HG03457 (cell line): ENCODE data around the gene STK32B.

Experiments used
- ATAC-seq: cut with Tn5 transposase; IDR thresholded peaks from one replicate; pipeline ENCODE4 v1.9.1; 2021; ENCODE audit warnings: moderate number of reproducible peaks; ENCODE audit not compliant: unreplicated experiment

The STK32B gene

DNA sequence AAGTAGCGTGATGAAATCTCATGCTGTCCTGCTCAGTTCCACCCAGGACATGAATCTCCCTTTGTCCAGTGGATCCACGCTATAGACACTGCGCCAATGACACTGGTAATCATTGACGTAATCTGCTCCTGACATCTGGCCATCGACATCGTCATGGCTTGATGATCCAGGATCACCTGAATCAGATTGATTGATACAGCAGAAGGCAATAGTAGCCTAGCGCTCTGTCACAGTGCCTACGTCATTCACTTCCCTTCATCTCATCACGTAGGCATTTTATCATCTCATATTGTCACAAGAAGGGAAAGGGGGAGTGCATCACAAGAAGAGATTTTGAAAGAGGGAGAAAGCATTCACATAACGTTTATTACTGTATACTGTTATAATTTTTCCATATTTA, 68.8 kb downstream of the STK32B start:
- ATAC-seq: no peak

DNA sequence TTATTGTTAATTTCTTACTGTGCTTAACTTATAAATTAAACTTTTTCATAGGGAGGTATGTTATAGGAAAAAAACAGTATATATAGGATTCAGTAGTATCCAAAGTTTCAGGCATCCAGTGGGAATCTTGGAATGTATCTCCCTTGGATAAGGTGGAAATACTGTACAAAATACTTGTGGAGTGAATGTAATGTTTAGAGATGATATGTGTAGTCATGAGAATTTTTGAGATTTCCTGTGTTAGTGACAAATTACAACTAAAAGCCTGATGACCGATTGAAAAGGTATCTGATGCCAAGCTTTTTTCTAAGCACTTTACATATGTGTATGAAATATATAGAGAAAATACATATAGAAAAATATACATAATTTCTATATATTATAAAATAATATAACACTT, 69.2 kb downstream of the STK32B start:
- ATAC-seq: no peak

DNA sequence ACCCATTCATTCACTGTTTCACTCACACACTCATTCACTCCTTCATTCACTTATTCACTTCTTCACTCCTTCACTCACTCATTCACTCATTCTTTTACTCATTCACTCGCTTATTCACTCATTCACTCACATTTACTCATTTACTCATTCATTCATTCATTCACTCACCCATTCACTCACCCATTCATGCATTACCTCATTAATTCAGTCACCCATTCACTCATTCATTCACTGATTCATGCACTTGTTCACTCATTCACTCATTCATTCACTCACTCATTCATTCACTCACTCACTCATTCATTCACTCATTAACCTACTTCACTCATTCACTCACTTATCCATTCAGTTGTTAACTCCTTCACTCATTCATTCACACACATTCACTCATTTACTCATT, 70.8 kb downstream of the STK32B start:
- no peak for ATAC-seq

DNA sequence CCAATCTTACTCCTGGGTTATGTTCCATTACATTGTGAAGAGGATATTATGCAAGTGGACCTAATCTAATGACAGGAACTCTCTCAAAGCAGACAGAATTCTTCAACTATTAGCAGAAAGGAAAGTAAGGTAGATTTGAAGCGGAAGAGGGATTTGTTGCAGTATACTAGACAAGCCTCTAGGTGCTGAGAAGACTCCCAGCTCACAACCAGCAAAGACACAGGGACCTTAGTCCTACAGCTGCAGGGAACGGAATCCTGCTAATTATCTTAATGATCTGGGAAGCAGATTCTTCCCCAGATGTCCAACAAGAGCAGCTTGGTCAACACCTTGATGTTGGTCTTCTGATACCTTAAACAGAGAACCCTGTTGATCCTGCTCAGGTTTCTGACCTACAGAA, 73.6 kb downstream of the STK32B start:
- ATAC-seq: no peak

DNA sequence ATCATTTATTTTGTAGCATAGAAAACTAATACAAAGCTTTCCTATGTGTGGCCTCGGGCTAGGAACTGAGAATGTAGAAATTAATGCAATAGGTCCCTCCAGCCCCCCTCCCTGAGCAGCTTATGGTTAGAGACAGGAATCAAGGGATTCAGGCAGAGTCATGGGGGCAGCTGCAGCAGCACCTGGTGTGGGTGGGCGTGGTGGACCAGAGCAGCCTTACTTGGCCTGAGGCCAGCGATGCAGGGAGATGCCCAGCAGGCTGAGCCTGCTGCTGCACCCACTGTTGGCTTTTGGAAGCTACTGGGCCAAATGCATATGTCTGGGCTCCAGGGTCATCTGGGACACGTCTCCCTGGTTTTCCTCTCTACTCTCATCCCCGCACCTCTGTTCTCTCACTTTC, 74.0 kb downstream of the STK32B start:
- ATAC-seq: no peak

DNA sequence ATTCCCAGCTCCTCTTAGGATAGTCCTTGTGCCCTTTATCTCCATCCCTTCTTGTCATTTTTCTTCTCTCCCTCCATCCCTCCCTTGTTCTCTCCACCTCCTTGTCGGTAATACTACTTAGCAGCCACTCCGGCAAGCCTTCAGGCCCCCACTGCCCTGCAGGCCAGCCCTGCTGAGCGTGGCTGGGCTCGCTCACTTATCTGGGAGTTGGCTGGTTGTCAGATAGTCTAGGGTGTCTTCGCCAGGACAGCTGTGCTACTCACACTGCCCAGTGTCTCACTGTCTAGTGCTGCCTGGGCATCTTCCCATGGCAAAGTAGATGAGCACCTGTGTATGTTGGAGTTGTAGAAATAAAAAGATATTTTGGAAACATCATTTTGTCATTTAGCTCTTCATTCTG, 75.0 kb downstream of the STK32B start:
- no peak for ATAC-seq

DNA sequence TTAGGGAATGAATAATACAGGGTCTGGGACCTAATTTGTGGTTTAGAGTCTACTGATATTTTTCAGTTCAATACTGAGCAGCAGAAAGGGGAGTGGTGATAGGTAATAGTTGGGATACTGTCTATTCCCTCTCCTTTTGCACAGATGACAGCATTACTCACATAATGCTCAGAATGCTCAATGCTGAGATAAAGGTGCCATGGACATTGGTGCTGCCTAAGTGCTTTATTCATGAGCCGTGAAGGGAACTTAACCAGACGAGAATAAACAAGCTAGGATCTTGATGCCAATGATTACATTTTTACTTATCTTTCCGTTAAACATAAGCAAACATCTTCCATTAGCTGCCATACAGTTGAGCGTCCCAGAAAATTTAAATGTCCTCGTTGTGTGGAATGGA, 75.6 kb downstream of the STK32B start:
- no peak for ATAC-seq

DNA sequence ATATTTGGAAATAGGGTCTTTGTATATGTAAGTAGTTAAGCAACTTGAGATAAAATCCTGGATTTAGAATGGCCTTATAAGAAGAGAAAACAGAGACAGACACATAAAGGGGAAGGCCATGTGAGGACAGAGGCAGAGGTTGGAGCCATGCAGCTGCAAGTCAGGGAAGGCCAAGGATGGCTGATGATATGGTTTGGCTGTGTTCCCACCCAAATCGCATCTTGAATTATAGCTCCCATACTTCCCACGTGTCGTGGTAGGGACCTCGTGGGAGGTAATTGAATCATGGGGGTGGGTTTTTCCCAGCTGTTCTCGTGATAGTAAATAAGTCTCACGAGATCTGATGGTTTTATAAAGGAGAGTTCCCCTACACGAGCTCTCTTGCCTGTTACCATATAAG, 76.3 kb downstream of the STK32B start:
- no peak for ATAC-seq

DNA sequence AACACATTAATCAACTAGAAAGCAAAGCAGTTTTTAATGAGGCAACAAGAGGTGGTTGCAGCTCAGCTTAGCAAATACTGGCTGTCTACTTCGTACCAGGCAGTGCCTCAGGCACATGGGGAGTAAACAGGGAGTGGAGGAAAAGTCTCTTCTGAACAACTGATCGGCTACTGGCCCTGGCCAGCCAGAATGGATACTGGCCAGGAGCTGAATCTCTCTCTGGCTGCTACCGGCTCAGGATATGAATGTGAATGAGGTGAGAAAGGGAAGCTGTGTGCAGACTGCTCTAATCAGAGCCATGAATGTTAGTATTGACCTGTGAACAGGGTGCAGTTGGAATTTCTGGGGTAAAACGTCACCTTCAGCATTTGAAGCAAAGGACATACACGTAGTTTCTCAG, 77.3 kb downstream of the STK32B start:
- ATAC-seq: no peak

DNA sequence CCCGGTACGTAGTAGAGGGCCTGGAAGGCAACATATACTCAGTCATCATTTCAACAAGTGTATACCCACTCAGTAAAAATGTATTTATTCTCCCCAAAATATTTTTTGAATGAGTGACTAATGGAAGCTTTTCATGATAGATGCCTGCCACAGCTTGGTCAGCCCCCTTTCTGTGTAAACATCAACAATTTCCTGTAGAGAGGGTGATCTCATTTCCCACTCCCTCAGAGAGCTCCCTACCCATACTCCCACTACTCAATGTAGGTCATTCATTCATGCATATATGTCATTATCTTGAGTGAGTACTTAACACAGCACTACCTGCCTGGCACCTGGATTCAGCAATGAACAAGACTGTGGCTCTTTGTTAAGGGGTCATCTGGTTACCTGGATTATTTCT, 81.9 kb downstream of the STK32B start:
- ATAC-seq: no peak

DNA sequence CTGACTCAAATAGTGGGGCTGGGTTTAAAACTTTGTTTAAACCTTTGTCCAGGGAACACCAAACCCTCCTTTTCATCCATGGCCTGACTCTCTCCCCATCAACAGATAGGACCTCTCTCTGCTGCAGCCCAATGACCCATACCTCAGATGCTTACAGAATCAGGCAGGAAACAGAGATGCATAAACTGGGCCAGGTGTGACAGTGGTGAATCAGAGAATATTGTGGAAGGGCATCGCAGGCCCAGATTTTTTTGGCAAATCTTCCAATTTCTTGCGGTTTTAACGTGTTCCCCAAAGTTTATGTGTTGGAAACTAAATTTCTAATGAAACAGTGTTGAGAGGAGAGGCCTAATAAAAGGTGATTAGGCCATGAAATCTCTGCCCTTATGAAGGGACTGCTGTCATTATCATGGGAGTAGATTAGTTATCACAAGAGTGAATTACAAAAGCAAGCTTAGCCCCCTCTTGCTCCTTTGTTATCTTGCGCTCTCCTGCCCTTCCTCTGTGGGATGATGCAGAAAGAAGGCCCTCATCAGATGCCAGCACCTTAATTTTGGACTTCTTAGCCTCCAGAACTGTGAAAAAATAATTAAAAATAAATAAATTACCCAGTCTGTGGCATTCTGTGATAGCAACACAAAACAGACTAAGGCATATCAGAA, 82.8 kb downstream of the STK32B start:
- no peak for ATAC-seq

DNA sequence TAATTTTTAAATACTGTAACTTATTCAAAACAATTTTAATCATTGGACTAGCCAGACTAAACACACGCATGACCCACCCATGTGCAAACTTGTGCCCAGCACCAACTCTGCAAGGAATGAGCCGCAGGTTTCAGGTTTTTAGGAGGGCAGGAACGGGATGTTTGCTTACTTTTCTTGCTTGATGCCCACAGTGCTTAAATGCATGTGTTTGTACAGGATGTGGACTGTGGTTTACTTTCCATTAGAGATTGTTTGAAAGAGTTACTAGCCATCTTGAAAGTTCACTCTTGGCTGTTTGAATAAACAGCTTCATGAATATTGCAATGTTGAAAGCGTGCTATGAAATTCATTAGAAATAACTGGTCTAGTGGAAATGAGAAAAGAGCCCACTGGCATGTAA, 83.3 kb downstream of the STK32B start:
- ATAC-seq: no peak

DNA sequence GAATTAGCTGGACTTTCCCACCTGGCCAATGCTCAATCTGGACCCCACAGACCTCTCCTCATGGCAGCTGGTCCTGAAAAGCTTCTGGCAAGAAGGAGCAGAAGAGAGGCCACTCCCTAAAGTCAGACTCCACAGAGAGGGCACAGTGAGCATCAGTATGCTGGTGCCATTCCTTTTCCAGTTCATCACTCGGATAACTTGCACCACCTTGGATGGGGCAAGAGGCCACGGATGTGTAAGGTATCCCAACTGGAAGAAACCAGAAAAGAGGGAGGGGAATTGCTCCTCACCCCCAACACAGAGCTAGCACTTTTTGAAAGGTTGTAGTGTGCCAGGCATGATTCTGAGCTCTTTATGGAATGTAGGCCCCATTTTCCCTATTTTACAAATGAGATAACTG, 85.9 kb downstream of the STK32B start:
- no peak for ATAC-seq

DNA sequence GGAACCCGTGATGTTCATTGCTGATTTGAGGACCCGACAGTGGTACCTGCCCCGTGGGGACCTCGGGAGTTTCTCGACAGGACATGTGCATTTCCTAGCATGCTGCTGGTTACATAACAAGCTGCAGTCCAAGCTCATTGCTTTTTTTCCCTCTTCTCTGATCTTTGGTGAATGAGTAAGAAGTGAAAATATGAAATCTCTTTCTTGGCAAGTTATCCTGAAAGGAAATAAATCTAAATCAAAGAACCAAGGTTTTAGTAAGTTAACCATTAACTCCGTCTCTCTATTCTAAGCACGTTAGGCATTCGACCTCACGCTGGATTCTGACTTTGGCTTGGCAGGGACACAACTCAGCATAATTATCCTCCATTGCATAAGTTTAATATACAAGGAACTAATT, 86.6 kb downstream of the STK32B start:
- ATAC-seq: no peak

DNA sequence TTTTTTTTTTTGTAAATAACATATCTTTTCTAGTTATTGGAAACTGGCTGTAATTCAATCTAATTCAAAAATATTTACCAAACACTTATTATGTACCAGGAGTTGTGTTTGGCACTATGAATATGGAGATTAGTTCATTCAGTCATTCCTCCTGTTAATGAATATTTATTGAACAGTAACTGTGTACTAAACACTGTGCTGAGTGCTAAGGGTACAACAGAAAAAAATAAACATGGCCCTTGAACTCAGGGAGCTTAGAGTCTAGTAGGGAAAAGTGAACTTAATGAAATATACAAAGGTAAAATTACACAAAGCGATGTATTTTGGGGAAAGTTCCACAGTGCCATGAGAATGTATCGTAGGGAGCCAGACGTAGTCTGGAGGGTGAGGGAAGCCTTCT, 87.1 kb downstream of the STK32B start:
- ATAC-seq: no peak

DNA sequence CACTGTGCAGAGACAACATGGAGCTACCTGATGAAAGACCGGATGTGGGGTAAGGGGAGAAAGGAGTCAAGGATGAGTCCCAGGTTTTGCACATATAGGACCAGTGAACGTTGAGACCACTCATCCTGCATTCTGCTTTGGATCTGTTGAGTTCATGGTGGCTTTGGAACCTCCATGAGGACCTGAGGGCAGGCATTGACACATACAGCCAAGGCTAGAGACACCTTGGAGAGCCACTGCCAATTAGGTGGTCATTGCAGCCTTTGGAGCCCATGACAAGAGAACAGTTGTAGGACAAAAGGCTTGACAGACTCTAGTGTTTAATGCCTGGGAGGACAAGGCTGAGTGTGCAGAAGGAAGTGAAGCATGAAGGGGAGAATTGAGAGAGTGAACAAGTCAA, 87.9 kb downstream of the STK32B start:
- no peak for ATAC-seq

DNA sequence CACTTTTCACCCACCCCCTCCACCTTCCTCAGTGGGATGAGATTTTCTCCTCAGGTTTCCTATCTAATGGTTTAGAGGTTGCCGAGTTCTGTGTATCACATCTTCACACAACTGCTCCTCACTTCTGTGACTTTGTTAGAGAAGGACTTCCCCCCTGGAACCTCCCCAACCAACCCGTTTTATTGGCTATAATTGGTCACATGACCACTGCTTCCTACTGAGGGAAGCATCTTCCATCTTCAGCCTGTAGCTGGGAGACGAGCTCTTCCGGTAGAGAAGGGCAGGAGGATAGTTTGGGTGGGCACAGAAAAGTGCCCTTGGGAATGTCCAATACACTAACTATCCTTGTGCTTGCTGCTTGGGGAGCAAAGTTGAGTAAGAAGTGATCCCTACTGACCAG, 90.5 kb downstream of the STK32B start:
- ATAC-seq: no peak

DNA sequence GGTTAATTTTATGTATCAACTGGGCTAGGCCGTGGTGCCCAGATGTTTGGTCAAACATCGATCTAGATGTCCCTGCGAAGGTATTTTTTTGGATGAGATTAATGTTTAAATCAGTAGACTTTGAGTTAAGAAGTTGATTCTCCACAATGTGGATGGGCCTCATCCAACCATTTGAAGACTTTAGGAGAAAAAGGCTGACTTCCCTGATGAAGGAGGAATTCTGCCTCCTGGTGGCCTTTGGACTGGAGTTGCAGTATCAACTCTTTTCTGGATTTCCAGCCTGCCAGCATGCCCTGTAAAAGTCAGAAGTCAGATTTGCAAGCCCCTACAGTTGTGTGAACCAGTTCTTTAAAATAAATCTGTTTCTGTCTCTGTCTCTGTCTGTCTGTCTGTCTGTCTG, 91.4 kb downstream of the STK32B start:
- ATAC-seq: no peak

DNA sequence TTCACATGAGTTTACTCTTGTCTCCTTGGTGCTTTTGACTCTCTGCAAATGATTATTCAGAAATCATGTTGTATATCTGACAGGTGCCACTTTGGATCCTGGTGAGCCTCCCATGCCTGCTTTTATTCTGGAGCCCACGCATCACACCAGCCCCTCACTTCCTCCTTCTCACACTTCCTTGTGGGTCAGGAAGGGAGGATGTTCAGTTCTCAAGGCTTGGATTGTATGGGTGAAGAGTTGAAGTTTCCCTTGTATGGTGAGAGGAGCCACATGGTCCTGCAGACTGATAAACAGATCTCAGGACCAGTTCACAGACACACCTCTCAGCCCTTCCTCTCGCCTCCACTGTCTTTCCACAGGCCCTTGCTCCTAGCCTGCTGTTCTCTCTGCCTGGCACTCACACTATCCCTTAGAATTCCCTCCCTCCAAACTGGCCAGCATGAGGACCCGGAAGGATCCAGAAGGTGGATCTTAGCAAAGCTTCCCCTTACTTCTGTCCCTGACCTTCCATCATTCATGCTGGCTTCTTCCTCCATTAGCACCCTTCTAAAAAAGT, 92.1 kb downstream of the STK32B start:
- no peak for ATAC-seq

DNA sequence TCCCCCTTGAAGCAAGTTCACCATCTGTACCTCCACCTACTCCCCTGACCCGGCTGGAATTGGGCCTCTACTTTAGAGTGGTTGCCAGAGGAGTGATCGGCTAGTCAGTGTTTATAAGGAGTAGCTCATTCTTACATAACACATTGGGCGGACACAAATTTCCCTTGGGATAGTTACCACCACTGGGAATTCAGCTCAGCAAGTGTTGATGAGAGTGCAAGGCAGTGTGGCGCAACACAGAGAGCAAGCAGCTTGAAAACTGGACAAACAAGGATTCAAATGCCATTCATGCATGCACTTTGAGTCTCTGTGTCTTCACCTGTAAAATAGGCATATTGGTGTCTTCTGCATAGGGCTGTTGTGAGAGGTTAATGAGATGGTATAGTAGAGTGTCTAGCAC, 92.7 kb downstream of the STK32B start:
- no peak for ATAC-seq

DNA sequence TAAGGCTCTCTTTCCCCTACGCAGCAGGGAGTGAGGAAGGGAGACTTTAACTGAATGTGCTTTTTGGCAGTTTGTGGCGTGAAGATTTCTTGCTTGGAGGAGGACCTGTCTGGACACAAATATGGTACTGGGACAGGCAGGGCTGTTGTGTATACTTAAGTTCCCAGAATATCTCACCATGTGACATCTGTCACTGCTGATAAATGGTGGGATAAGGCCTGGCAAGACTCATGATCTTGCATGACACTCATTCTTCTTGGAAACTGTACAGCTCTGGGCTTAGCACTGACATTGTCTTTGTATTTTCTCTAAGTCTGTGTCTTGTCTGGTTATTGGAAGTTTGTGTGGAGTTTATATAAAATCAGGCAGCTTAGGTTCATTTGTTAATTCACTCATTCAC, 93.1 kb downstream of the STK32B start:
- no peak for ATAC-seq

DNA sequence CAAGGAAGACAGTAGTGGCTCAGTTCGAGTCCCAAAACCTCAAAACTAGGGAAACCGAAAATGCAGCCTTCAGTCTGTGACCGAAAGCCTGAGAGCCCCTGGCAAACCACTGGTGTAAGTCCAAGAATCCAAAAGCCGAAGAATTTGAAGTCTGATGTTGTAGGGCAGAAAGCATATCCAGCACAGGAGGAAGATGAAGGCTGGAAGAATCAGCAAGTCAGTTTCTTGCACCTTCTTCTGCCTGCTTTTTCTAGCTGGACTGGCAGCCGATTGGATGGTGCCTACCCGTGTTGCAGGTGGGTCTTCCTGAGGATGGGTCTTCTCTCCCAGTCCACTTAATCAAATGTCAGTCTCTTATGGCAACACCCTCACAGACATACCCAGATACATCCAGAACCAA, 95.0 kb downstream of the STK32B start:
- no peak for ATAC-seq

DNA sequence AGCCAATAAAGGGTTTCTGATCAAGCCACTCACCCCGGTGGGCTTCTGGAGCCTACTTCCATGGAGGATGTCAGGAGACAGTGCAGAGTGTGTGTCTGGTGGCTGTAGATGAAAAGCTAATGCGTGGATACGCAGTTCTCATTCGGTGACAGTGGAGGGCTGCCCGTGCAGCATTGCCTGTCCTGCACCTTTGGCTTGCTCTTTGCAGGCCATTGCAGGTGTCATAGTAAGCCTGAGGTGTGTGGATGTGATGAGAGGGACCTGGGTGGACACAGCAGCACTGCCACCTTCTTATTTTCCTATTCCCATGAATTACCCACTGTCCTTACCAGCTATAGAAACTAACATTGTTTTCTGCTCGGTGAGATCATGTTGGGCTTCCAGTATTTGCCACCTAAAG, 101.2 kb downstream of the STK32B start:
- ATAC-seq: no peak
